Lower leg skin (tissue), 4 donors: ENCODE data around the gene FAM234A. TPM values are rescaled to one million over a fixed set of nuclear protein-coding genes. Genes with fewer than 3 reads are reported as not detected.

Experiments used
- DNase-seq, 2 donors: peaks; one replicate each; pipeline ENCODE4 v3.0.0-alpha.2; 2019; ENCODE audit warnings: low spot score in 2 of 2
- H3K4me3 ChIP-seq: fragments of 200-600 bp; sonication (generic); 2 replicates; pipeline ENCODE4 v1.5.1; 2017; ENCODE audit warnings: mild to moderate bottlenecking, low read depth; ENCODE audit not compliant: poor library complexity, severe bottlenecking
- CTCF ChIP-seq, 3 donors: fragments of 450-650 bp; IDR thresholded peaks; one replicate each; pipeline ENCODE4 v1.5.1; 2016; ENCODE audit warnings: antibody characterized with exemption in 3 of 3, mild to moderate bottlenecking in 3 of 3, moderate library complexity in 2 of 3
- POLR2A ChIP-seq, 2 donors: fragments of 450-650 bp; IDR thresholded peaks; one replicate each; pipeline ENCODE4 v1.6.1; 2016 to 2017; ENCODE audit warnings: antibody characterized with exemption in 2 of 2, mild to moderate bottlenecking in 1 of 2, moderate library complexity in 1 of 2
- WGBS, 2 donors: methylation state at CpG; one replicate each; pipeline ENCODE4 v1.1.5; 2018; 5-methylcytosine and 5-hydroxymethylcytosine counted together
- intact Hi-C: fragments of 100-400 bp; cut with DNase I; formaldehyde crosslinking; loops from one replicate; pipeline ENCODE4 v1.15.0; 2023; ENCODE audit warnings: low total_unique reads
- total RNA-seq, 4 donors: library from RNA; depleted of rRNA; stranded (reverse); fragments of >200 nt; gene quantifications; one replicate each; pipeline ENCODE4 v1.1.0, GENCODE V29; 2016

The FAM234A gene
- total RNA-seq, 4 donors from 2014 or later: 61.4 to 123 (median 110) TPM

- 94 to 95% methylated on average over 17 to 24 of the region's 32 CpGs for WGBS, 2 donors
- DNase-seq: no peak
- intact Hi-C loops: no loop called here
- no peak overlapping the region for H3K4me3 ChIP-seq
- TF ChIP-seq POLR2A (IDR thresholded peaks at IDR 0.05): no peak
- no peak for TF ChIP-seq CTCF (IDR thresholded peaks at IDR 0.05)
Measured at GRCh38 chr16:297832-298231, 63.2 kb downstream of the FAM234A start.

DNA sequence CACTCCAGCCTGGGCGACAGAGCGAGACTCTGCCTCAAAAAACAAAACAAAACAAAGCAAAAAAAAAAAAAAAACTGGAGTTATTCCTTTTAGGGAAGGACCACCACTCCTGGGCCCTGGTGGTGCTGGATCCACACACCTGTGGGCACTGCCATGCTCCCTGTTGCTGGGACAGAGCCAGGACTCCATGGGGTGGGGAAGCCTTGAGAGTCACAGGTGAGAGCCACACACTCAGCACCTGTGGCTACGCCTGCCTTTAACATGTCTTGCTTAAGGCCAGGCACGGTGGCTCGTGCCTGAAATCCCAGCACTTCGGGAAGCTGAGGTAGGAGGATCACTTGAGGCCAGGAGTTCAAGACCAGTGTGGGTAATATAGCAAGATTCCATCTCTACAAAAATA lies 66.6 kb downstream of the FAM234A start:
- 89 to 90% methylated on average over 6 of the region's 6 CpGs for WGBS, 2 donors
- intact Hi-C loops: no loop called here
- H3K4me3 ChIP-seq: no peak overlapping the region
- DNase-seq: no peak
- no peak for TF ChIP-seq POLR2A (IDR thresholded peaks at IDR 0.05)
- TF ChIP-seq CTCF (IDR thresholded peaks at IDR 0.05): no peak

DNA sequence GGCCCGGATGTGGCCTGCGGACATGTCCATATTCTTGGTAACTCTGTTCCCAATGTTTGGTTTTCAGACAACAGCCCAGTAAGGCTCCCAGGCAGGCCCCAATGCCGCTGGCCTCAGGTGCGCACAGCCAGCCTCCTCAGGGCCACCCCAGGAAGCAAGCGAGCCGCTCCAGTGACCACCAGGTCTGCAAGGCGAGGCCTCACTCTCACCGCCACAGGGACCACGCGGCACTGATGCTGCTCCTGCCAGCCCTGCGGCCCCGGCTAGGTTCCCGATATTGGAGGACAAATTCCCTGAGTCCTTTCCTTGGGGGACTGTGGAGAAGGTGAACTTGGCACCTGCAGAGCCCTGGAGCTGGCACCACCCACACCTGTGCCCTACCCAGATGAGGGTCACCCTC lies 67.3 kb downstream of the FAM234A start:
- intact Hi-C loops: no loop called here
- no peak for TF ChIP-seq CTCF (IDR thresholded peaks at IDR 0.05)
- TF ChIP-seq POLR2A (IDR thresholded peaks at IDR 0.05): no peak
- DNase-seq: no peak
- WGBS, 2 donors: 96 to 98% methylated on average over 2 to 13 of the region's 13 CpGs
- no peak overlapping the region for H3K4me3 ChIP-seq

GRCh38 chr16:303760-304505 lies 69.3 kb downstream of the FAM234A start:
- intact Hi-C loops: no loop called here
- TF ChIP-seq POLR2A (IDR thresholded peaks at IDR 0.05) (no peak), CTCF (IDR thresholded peaks at IDR 0.05) (no peak)
- 89 to 94% methylated on average over 39 to 43 of the region's 43 CpGs for WGBS, 2 donors

GRCh38 chr16:305916-306626 lies 71.5 kb downstream of the FAM234A start:
- H3K4me3 ChIP-seq: no peak overlapping the region
- WGBS, 2 donors: 56 to 58% methylated on average over 19 of the region's 19 CpGs
- no peak for DNase-seq
- no peak for TF ChIP-seq CTCF (IDR thresholded peaks at IDR 0.05)
- intact Hi-C loops: no loop called here

More at GRCh38 chr16:303760-304505, 69.3 kb downstream of the FAM234A start:
- DNase-seq: no peak
- no peak overlapping the region for H3K4me3 ChIP-seq
